HepG2 (cell line): ENCODE results near the gene MAST1. TPM values are rescaled to one million over a fixed set of nuclear protein-coding genes. Genes with fewer than 3 reads are reported as not detected.

Source experiments
- ARNT ChIP-seq: fragments of 450-650 bp; IDR thresholded peaks from 2 replicates; pipeline ENCODE4 v1.6.1; 2017
- CBFB ChIP-seq: sonication (generic); formaldehyde crosslinking; IDR thresholded peaks from 2 replicates; pipeline ENCODE4 v1.4.0; 2020; ENCODE audit warnings: missing genetic modification reagents
- CBX2 ChIP-seq, 2 experiments: fragments of 200-600 bp in 1 of 2; sonication (generic); formaldehyde crosslinking in 1 of 2; IDR thresholded peaks; 2 replicates each; pipeline versions ENCODE4 v1.7.0 to v1.8.1; 2018 to 2022; ENCODE audit warnings: low read depth in 2 of 2, low read length in 1 of 2, mild to moderate bottlenecking in 1 of 2, missing genetic modification reagents in 1 of 2
- DMTF1 ChIP-seq: sonication (generic); formaldehyde crosslinking; IDR thresholded peaks from 2 replicates; pipeline ENCODE4 v1.4.0; 2020; ENCODE audit warnings: mild to moderate bottlenecking, missing genetic modification reagents
- ELK4 ChIP-seq: sonication (generic); formaldehyde crosslinking; IDR thresholded peaks from 2 replicates; pipeline ENCODE4 v1.9.0; 2021; ENCODE audit warnings: missing genetic modification reagents, borderline replicate concordance
- FOXC1 ChIP-seq: sonication (generic); formaldehyde crosslinking; IDR thresholded peaks from 2 replicates; pipeline ENCODE4 v1.8.0; 2022; ENCODE audit warnings: mild to moderate bottlenecking, missing genetic modification reagents, borderline replicate concordance
- HOXA9 ChIP-seq: sonication (generic); formaldehyde crosslinking; IDR thresholded peaks from 2 replicates; pipeline ENCODE4 v1.8.1; 2022; ENCODE audit warnings: missing genetic modification reagents, mild to moderate bottlenecking, moderate library complexity, borderline replicate concordance
- JARID2 ChIP-seq: sonication (generic); formaldehyde crosslinking; IDR thresholded peaks from 2 replicates; pipeline ENCODE4 v1.8.1; 2023; ENCODE audit warnings: missing genetic modification reagents, inconsistent platforms; ENCODE audit not compliant: insufficient replicate concordance
- MBD4 ChIP-seq: IDR thresholded peaks from 2 replicates; pipeline ENCODE4 v1.6.1; 2012; ENCODE audit warnings: low read length, inconsistent platforms, borderline replicate concordance
- MZF1 ChIP-seq: sonication (generic); formaldehyde crosslinking; IDR thresholded peaks from 2 replicates; pipeline ENCODE4 v1.8.1; 2023; ENCODE audit warnings: mild to moderate bottlenecking, missing genetic modification reagents, borderline replicate concordance
- NAIF1 ChIP-seq: sonication (generic); formaldehyde crosslinking; IDR thresholded peaks from 2 replicates; pipeline ENCODE4 v1.5.0; 2020; ENCODE audit warnings: mild to moderate bottlenecking, missing genetic modification reagents, borderline replicate concordance
- NFE2L2 ChIP-seq: fragments of 150-350 bp; IDR thresholded peaks from 2 replicates; pipeline ENCODE4 v1.6.1; 2014; ENCODE audit warnings: low read length
- NKX3-1 ChIP-seq: sonication (generic); formaldehyde crosslinking; IDR thresholded peaks from 2 replicates; pipeline ENCODE4 v1.5.0; 2020; ENCODE audit warnings: missing genetic modification reagents
- RFX5 ChIP-seq: IDR thresholded peaks from 2 replicates; pipeline ENCODE4 v1.6.1; 2011; ENCODE audit warnings: low read depth, low read length, improper control_type of control experiment
- THAP11 ChIP-seq: IDR thresholded peaks from 2 replicates; pipeline ENCODE4 v1.6.1; 2016; ENCODE audit warnings: missing biosample characterization, missing genetic modification reagents
- ZBTB3 ChIP-seq: sonication (generic); formaldehyde crosslinking; IDR thresholded peaks from 2 replicates; pipeline ENCODE4 v1.4.0; 2020; ENCODE audit warnings: low read depth, mild to moderate bottlenecking, moderate library complexity, missing genetic modification reagents, borderline replicate concordance
- ZNF543 ChIP-seq: sonication (generic); formaldehyde crosslinking; IDR thresholded peaks from 2 replicates; pipeline ENCODE4 v1.4.0; 2020; ENCODE audit warnings: mild to moderate bottlenecking, missing genetic modification reagents
- ZNF607 ChIP-seq: sonication (generic); formaldehyde crosslinking; IDR thresholded peaks from 2 replicates; pipeline ENCODE4 v1.5.1; 2020; ENCODE audit warnings: missing genetic modification reagents, mild to moderate bottlenecking, borderline replicate concordance
- ZNF703 ChIP-seq: sonication (generic); formaldehyde crosslinking; IDR thresholded peaks from 2 replicates; pipeline ENCODE4 v1.5.1; 2020; ENCODE audit warnings: missing genetic modification reagents, mild to moderate bottlenecking, moderate library complexity, borderline replicate concordance
- polyA plus RNA-seq, 8 experiments: library from polyadenylated mRNA; depleted of rRNA in 3 of 8; stranded (reverse) in 7 of 8; unstranded in 1 of 8; fragments of >200 nt; fragmentation: Illumina TruSeq in 4 of 8; extraction: Trizol in 4 of 8; gene quantifications; 2 replicates each; pipeline versions ENCODE4 v1.2.1 to v1.2.3, GENCODE V29; 2011 to 2016; ENCODE audit warnings: low read depth in 4 of 8, missing spikeins in 1 of 8, mixed read lengths in 1 of 8; ENCODE audit not compliant: insufficient read depth in 1 of 8
- total RNA-seq, 5 experiments: library from RNA; depleted of rRNA; stranded (reverse); fragments of >200 nt; fragmentation: Illumina TruSeq; extraction: Trizol; gene quantifications; 2 replicates each; pipeline ENCODE4 v1.2.3, GENCODE V29; 2016; ENCODE audit warnings: low read depth in 1 of 5
- TF ChIP-seq, protein P1 (sequence below): sonication (generic); formaldehyde crosslinking; conservative IDR thresholded peaks from 2 replicates; pipeline ENCODE4 v1.4.0; 2020; ENCODE audit warnings: missing genetic modification reagents
- TF ChIP-seq, protein P2 (sequence below): IDR thresholded peaks from 2 replicates; pipeline ENCODE4 v1.6.1; 2016; ENCODE audit warnings: mild to moderate bottlenecking

Gene MAST1
- total and polyA plus RNA-seq, 2 of the 13 experiments (the other 11 are each of a cell fraction or from before 2014, with no cell fraction given) = 0.73 to 4.7 TPM

- no peak for TF ChIP-seq ZBTB3 (CRISPR knock-in tag)
- TF ChIP-seq, protein P1, sequence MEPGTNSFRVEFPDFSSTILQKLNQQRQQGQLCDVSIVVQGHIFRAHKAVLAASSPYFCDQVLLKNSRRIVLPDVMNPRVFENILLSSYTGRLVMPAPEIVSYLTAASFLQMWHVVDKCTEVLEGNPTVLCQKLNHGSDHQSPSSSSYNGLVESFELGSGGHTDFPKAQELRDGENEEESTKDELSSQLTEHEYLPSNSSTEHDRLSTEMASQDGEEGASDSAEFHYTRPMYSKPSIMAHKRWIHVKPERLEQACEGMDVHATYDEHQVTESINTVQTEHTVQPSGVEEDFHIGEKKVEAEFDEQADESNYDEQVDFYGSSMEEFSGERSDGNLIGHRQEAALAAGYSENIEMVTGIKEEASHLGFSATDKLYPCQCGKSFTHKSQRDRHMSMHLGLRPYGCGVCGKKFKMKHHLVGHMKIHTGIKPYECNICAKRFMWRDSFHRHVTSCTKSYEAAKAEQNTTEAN (CRISPR knock-in tag) = no peak
- TF ChIP-seq ZNF703 (CRISPR knock-in tag) = no peak
- TF ChIP-seq CBFB (CRISPR knock-in tag) = 0 out of 2 replicates have a peak, but pooled peaks have one; percentile 56
- 0 out of 2 replicates have a peak, but pooled peaks have one; percentile 53 for TF ChIP-seq ZNF607 (CRISPR knock-in tag)
- 0 out of 2 replicates have a peak, but pooled peaks have one; percentile 42 for TF ChIP-seq THAP11
- TF ChIP-seq DMTF1 = no peak
- no peak for TF ChIP-seq ELK4
- no peak for TF ChIP-seq NFE2L2
- TF ChIP-seq MBD4 = no peak
- no peak for TF ChIP-seq CBX2 (IDR thresholded peaks at IDR 0.05; ENCODE audit: low read depth, low read length)
- TF ChIP-seq CBX2 (CRISPR knock-in tag; IDR thresholded peaks at IDR 0.05; ENCODE audit: low read depth) = no peak
- TF ChIP-seq NAIF1 = no peak
- TF ChIP-seq RFX5 = no peak
- TF ChIP-seq NKX3-1 (CRISPR knock-in tag) = 0 out of 2 replicates have a peak, but pooled peaks have one; percentile 24
- no peak for TF ChIP-seq ZNF543 (CRISPR knock-in tag)
- TF ChIP-seq HOXA9 = no peak
- no peak for TF ChIP-seq JARID2 (CRISPR knock-in tag)
- TF ChIP-seq MZF1 (CRISPR knock-in tag) = no peak
- no peak for TF ChIP-seq FOXC1 (CRISPR knock-in tag)
- no peak for TF ChIP-seq ARNT
- TF ChIP-seq, protein P2, sequence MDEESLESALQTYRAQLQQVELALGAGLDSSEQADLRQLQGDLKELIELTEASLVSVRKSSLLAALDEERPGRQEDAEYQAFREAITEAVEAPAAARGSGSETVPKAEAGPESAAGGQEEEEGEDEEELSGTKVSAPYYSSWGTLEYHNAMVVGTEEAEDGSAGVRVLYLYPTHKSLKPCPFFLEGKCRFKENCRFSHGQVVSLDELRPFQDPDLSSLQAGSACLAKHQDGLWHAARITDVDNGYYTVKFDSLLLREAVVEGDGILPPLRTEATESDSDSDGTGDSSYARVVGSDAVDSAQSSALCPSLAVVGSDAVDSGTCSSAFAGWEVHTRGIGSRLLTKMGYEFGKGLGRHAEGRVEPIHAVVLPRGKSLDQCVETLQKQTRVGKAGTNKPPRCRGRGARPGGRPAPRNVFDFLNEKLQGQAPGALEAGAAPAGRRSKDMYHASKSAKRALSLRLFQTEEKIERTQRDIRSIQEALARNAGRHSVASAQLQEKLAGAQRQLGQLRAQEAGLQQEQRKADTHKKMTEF = peak; percentile 42; the same call in 1 of the 2 replicates
Observed at GRCh38 chr19:12825254-12826131, 12.8 kb upstream of the MAST1 start (continued).
